Measurements from ENCODE around the gene SLC49A3.
A peak's percentile ranks its signal among the peaks of the same experiment; 100 is the strongest.
"Not testable (repeated sequence)": the region's sequence is repeated elsewhere in the genome, so short reads cannot be mapped to it uniquely, and the experiment has no call there.

SLC49A3 gene

GRCh38 chr4:650951-651883 lies 37.7 kb downstream of the SLC49A3 start:
- no peak for DNase-seq

GRCh38 chr4:650461-650860 lies 38.5 kb downstream of the SLC49A3 start:
- DNase-seq = no peak

- DNase-seq = no peak
Observed at GRCh38 chr4:649751-650310, 39.1 kb downstream of the SLC49A3 start.

- no peak for DNase-seq
Observed at GRCh38 chr4:649293-649625, 39.7 kb downstream of the SLC49A3 start.

GRCh38 chr4:648579-649292 lies 40.2 kb downstream of the SLC49A3 start:
- DNase-seq = no peak

GRCh38 chr4:647481-647880 lies 41.5 kb downstream of the SLC49A3 start:
- no peak for DNase-seq

- DNase-seq = peak; percentile 55 to 65
Observed at GRCh38 chr4:646460-646859, 42.5 kb downstream of the SLC49A3 start.

- not testable (repeated sequence) for DNase-seq
Observed at GRCh38 chr4:642366-642765, 46.6 kb downstream of the SLC49A3 start.

- no peak for DNase-seq
Observed at GRCh38 chr4:637536-638280, 51.2 kb downstream of the SLC49A3 start.

GRCh38 chr4:636628-637159 lies 52.3 kb downstream of the SLC49A3 start:
- no peak for DNase-seq

- no peak for DNase-seq
Observed at GRCh38 chr4:635851-636627, 52.9 kb downstream of the SLC49A3 start.

GRCh38 chr4:635066-635835 lies 53.7 kb downstream of the SLC49A3 start:
- not testable (repeated sequence) for DNase-seq

- no peak for DNase-seq
Observed at GRCh38 chr4:634599-634985, 54.4 kb downstream of the SLC49A3 start.

- no peak for DNase-seq
Observed at GRCh38 chr4:633976-634598, 54.9 kb downstream of the SLC49A3 start.

- DNase-seq = no peak
Observed at GRCh38 chr4:633406-633805, 55.5 kb downstream of the SLC49A3 start.

- DNase-seq = no peak
Observed at GRCh38 chr4:632926-633325, 56.0 kb downstream of the SLC49A3 start.

GRCh38 chr4:632196-632790 lies 56.7 kb downstream of the SLC49A3 start:
- no peak for DNase-seq
